Dermis microvascular lymphatic vessel endothelial cell (primary cell): ENCODE data around the gene LRIG1. TPM values are rescaled to one million over a fixed set of nuclear protein-coding genes. Genes with fewer than 3 reads are reported as not detected.
A peak's percentile ranks its signal among the peaks of the same experiment; 100 is the strongest.

ENCODE experiments used
- DNase-seq, 2 donors: peaks; one replicate each; pipeline versions ENCODE4 v3.0.0 to v3.0.0-alpha.2; 2010; ENCODE audit warnings: low read depth in 2 of 2
- total RNA-seq: library from RNA; depleted of rRNA; stranded (reverse); fragments of >200 nt; gene quantifications from 2 replicates; pipeline ENCODE4 v1.2.1, GENCODE V29; 2014

LRIG1 gene
- total RNA-seq, 1 donor from 2014 or later = 35.3 TPM

DNA sequence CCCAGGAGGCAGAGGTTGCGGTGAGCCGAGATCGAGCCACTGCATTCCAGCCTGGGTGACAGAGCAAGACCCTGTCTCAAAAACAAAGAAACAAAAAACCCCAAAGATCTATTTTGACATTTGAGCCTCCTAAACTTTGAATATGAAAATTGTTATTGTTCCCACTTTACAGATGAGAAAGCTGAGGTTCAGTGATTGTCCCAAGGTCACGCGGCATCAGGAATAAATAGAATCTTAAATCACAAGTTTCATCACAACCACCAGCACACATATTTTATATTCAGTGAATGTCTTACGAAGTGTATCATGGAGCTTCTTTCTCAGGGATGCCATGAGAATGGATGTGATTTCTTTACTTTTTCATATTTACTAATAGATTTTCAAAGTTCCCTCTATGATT lies 5.3 kb upstream of the LRIG1 start:
- DNase-seq = no peak

DNA sequence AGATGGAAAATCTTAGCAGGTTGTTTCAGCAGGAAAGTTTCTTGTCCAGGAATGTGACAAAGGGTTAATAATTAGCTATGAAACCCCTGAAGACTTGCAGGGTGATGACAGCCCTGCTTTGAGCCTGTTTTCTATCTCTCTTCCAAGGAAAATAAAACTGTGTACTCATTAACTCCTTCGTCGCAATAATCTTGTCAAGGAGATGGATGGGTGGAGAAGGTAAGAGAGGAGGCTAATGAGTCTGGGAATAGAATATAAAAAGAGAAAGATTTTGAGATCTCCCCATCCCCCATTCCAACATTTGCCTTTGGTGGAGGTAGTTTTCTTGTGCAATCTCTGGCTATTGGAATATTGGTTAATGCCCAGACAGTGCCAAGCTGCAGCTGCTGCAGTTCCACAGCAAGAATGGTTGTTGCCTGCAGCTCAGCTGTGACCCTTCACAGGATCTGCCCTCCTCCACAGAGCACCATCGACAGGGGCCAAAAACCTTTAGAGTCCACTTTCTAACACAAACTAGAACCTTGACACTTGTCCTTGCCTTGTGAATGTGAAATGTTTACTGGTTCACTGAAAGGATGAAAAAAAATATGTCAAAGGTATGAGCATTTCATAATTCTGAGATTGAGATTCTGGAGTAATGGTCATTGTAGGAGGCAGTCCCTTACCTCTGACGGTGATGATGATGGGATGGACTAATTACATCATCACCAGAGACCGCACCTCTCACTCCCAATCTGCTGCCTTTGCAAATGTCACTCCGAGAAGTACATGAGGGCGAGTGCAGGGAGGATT lies 4.2 kb upstream of the LRIG1 start:
- no peak for DNase-seq

DNA sequence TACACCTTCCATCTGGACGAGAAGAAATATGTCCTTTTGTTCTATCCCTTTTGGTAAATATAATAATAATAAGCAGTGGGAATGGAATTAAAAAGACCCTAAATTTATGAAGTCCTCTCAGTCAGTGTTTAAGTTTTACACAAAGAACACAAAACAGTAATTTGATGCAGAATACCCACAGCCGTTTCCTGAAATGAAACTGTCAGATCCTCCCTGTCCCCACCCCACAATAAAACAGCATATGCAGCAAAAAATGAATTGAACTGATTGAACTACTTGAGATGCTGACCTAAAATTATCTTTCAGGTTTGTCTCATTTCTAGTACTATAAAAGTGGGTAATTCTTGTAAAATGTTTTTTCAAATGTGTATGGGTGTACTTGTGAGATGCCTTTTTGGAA lies 2.2 kb upstream of the LRIG1 start:
- no peak for DNase-seq

DNA sequence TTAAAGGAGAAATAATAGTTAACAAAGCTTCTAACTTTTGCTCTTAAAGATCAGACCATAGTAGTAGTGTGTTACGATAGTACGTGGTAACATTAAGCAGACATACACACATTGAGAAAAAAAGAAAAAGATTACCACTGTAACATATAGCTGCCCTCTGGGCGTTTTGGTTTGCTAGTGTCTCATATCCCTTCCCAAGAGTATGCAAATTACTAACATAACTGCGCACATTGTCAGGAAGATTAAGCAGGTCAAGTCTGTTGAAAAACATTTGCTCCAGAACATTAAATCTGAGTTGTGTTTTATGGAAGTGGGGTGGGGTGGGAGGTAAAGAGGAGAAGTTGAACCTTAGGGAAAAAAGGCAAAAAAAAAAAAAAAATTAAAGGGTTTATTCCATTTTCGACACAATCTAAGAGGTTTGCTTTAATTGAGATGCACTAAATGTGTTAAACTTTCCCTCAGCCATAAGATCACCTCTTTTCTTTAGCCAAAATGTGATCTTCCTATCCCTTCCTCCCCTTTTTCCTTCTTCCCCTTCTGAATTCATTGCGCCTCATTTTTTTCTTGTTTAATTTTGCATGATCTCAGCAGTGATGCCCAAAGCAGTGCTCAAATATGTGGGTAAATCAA lies 1.5 kb upstream of the LRIG1 start:
- DNase-seq = no peak

DNA sequence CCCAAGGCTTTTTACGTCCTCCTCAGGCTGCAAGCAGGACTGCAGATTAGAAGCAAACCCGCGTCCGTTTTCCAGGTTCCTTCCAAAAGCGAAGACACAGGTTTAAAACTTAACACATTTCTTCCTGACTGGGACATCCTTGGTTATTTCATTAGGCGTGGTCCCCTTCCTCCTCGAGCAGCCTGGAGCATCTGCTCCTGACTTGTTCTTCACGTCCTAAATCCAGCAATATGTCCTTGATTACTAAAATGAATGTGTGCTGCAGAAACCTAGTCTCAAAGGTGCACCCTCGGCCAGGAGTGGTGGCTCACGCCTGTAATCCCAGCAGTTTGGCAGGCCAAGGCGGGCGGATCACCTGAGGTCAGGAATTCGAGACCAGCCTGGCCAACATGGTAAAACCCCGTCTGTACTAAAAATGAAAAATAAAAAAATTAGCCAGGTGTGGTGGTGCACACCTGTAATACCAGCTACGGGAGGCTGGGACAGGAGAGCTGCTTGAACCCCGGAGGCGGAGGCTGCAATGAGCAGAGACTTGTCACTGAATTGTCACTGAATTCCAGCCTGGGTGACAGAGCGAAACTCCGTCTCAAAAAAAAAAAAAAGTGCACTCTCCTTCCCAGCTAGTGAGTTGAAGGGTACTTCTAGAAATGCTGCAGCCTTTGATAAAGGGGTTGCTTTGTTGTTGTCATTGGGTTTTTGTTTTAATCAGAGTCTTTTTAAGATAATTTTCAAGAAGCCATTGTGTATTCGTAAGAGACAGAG lies 842 bp upstream of the LRIG1 start:
- DNase-seq = no peak

DNA sequence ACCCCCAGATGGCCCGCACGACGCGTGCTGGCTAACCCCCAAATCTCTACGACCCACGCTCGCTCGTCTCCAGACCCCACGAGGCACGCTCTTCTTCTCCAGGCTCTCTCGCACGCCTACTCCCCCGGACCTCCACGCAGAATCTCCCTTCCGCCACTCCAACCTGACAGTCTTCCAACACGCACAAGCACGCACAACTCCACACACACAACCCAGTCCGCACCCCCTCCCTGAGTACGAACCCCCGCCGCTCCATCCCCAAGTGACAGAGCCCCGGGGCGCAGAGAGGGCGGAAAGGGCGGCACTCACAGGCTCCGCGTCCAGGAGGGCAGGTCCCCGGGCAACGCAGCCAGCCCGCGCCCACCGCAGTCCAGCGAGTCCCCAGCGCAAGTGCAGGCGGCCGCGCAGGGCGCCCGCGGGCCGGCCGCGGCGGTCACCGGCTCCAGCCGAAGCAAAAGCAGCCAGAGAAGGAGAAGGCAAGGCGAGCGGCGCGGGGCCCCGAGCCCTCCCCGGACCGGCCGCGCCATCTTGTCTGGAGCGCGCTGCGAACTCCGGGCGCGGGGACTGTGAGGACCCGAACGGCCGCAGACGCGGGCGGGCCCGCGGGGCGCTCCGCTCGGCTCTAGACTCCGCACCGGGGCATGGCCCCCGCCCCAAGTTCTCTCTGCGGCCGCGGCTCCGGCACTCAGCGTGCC lies 794 bp downstream of the LRIG1 start:
- DNase-seq = peak in 1 of 2 donors; percentile 29

DNA sequence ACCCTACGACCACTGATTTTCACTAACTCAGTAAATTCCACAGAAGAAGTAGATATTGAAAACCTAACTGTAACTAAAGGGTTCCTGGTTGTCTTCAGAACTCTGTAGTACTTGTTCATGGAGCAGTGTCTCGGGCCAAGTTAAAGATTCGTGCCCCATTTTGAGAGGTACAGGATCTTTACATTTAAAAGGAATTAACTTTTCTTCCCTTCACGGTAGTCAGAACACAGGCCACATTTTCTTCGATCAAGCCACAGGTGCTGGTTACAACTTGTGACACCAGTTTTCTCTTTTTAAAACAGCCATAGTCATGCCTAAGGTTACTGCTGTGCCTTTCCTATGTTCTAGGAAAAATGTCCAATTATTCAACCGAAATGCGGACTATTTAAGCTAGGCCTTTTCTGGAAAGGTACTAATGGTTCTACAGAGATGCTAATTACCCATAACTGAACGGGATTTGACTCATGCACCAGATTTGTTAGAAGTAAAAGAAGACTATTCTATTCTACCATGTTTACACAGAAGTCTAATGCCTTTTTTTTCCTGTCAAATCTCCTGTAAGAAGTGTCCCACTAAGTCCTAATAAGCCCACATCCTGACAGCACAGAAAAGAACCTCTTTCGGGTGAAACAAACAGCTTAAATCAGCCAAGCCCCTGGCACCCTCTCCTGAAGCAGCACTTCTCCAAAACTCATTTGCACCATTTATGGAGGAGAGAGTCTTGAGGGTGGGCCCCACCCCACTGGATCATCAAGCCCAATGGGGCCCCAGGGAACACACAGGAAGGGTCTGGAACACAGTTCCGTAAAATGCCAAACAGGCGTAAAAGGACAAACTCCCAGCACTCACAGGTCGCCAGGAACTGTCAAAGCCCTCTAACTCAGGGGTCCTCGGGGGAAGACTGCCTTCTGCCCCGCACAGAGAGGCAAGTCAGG lies 1.9 kb downstream of the LRIG1 start:
- no peak for DNase-seq

DNA sequence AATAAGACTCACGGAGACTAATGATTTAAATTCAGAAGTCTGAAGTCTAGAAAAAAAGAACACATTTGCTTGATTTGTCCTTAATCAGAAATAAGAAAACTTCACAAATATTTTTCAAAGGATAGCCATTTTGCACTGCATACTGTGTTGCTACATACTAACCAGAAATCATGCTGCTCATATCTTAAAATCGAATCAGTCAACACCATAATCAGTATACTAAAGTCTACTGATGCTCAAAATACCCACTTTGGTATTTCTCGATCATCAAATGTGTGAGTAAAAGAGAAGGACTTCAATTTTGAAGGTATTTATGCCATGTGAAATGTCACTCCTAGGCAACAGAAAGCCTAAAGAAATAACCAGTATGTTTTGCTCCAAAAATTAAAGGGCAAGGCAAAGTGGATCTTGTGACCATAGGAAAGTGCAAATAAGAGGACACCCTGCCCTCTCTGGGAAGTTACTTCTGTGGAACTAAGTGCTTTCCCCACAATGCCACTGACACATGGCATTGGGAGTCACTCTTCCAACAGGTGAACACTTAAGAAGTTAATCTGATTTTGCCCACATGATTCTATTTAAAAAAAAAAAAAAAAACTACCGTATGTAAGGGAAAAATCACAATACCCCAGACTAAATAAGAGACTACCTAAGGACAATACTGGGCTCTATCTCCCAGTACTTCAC lies 2.7 kb downstream of the LRIG1 start:
- DNase-seq = no peak

DNA sequence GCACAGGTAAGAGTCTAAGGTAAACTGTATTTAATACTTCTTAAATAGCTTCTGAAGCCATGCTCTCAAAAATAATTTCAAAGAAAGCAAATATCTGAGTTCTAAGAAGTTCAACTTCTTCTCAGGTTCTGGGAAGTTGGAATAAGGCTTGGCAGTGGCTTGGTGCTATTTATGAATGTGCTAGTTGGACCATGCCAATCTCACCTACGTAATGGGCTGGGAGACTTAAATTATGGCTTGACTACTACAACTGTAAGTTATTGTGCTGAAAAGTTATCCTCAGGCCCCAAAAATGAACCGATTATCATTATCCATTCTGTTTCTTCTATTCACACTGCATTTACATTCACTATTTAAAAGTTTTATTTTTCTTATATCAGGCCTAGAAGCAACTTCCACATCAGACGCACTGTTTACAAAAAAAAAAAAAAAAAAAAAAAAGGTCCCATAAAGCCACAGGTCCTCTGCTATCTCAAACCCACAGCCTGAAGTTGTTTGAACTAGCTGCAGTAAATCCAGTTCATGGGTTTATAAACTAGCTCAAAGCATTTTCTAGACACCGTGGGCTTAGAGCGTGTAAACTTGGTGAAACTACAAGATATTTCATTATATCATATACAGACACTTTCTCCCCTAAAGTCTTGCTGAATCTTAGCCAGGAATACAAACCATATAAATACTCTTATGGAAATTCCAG lies 3.4 kb downstream of the LRIG1 start:
- no peak for DNase-seq

DNA sequence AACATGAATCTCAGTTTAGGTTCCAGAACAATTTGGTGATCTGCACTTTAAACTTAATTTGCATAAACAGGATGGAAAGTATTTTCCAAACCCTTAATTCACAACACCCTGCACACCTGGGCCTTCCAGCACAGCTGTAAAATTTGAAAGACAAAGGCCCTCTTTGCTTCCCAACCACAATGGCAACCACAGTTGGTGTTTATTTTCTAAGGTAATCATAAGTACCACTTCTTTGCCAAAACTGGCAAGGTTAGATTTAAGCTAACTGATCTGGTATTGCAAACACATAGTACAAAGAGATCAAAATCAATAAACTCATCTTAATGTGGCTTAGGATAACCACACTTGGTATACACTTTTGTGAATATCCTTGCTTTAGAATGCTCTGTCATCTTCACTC lies 4.1 kb downstream of the LRIG1 start:
- DNase-seq = no peak

DNA sequence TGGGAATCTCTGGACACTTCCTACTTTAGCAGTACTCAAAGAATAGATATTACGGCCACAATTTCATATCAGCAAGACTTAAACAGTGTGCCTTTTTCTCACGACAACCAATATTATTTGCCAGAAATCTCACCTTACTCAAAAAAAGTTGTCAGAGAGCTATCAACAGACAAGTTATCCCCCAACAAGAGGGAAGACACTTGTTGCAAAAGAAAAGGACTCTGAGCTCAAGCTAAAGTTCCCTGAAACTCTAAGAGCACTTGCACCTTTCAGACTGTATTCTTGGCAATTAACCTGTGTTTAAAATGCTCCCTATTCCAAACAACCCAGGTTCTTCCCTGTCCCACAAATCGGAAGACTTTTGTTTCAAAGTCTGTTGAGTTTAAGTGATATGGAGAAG lies 4.5 kb downstream of the LRIG1 start:
- DNase-seq = no peak

DNA sequence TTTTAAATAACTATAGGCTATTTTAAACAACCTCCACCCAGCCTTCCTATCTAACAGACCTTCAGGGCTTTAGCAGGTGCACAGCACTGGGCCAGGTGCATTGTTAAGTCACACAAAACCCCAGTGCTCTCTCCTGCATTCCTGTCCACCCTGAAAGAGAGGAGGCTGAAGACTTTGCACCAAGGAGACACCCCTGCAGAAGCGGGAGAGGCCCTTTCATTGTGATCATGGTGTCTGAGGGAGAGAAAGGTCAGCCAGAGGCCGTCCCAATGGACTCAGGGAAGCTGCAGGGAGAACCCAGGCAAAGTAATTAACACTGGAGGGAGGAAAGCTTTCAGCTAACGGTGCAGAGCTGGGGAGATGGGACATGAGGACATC lies 5.2 kb downstream of the LRIG1 start:
- no peak for DNase-seq

DNA sequence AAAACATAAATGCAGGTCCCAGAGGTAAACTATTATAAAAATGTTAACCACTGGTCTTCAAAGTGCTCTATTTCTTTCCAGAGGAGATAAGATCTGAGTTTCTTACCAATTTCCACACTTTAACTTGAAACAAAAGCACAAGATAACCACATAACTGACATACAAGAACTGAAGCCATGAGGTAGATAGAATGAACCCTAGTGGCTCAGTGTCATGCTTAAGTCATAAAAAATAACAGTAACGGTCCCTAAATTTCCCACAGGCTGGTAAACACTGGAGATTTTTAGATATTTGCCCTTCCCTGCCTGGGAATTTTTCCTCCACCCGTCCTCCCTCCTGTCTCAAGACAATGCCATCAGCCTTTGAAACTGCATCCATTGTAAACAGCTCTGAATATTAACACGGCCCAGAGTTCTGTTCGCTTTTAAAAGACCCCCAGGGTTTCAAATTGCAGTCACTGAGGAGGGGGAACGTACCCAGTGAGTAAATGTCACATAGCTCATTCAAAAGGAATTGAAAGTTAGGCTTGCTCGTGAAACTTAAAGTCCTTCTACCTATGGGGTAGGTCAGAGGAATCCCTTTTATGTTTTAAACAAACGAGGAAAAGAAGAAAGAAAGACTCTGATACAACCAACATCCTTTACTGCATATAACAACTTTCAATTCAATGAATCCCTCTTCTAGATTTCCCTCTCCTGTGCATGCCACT lies 5.7 kb downstream of the LRIG1 start:
- DNase-seq = no peak

DNA sequence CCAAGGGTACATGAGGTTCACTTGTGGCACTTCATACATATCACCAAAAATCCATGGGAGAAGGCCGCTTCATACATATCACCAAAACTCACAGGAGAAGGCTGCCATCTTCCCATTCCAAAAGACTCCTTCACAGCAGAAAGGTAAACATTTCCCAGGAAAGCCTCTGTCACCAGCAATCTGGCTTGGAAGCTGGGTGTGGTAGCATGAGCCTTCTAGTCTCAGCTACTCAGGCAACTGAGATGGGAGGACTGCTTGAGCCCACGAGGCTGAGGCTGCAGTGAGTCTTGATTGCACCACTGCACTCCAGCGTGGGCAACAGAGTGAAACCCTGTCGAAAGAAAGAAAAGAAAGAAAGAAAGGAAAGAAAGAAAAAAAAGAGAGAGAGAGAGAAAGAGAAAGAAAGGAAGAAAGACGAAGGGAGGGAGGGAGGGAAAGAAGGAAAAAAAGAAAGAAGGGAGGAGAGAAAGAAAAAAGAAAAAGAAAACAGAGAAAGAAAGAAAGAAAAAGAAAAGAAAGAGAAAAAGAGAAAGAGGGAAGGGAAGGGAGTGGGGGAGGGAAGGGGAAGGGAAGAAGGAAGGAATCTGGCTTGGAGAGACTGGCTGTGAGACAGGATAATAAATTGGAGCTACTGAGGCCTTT lies 7.2 kb downstream of the LRIG1 start:
- no peak for DNase-seq

DNA sequence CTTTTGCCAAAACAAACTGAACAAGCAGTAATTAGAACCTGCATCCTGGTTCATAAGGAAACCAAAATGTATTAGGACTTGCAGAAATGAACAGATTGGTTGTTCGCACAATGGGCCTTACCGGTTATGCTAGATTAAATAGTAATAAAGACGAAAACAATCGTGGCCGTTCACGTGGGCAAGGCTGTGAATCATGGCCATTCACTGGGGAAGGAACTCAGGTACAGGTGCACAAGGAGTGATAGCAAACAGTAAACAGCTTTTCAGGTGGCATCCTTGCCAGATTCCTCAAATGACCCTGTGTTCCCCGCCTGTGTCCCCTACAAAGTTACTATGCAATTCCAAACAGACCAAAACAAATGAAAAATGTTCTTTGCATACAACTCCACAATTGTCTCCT lies 8.2 kb downstream of the LRIG1 start:
- DNase-seq = peak in 1 of 2 donors; percentile 54

DNA sequence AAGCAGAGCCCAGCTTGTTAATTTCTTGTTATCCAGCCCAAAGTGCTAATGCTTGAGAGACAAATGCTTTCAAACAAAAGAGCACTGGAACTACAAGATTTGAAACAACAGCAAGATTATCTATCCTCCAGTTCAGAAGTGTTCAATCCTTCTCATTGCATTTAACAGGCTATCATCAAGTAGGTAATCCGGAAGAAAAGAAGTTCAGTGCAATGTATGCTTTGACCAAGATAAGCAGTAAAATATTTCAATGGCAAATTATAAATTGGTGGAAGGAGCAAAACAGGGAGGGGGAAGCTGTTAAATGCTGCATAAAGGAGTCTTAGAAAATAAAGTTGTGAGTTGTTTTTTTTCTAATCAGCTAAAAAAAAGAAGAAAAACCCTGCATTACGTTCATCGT lies 8.8 kb downstream of the LRIG1 start:
- no peak for DNase-seq

DNA sequence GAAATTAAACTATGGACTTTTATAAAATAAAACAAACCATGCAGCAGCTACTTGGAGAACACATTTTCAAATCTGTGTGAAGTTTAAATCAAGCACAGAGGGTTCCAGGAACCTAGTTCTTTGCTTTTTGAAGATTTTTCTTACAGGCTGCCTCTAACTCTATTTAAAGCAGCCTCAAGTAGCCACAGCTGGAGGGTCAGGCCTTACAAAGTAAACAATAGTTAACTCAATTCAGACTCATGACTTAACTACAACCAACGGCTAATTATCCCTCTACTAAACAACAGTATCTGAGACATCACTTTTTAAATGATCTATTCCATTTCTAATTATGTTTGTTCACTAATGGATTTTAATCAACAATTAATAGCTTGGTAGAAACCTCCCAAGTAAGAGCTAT lies 9.8 kb downstream of the LRIG1 start:
- DNase-seq = no peak

DNA sequence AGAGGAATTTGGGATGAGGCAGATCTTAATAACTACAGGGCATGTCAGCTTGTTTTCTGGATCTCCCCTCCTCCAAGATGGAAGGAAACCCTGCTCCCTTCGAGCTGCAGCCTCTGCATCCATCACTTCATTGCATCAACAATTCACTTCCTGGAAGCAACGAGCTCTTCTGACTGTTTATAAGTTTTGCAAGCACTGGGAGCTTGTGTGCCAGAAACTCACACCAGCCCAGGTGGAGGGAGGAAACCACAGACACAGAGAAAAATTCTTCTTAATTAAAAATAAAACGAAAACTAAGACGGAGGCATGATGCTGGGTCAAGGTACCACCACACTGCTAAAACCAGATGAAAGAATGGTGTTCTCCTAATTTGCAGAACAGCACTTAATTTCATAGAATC lies 10.6 kb downstream of the LRIG1 start:
- DNase-seq = peak in 1 of 2 donors; percentile 33

DNA sequence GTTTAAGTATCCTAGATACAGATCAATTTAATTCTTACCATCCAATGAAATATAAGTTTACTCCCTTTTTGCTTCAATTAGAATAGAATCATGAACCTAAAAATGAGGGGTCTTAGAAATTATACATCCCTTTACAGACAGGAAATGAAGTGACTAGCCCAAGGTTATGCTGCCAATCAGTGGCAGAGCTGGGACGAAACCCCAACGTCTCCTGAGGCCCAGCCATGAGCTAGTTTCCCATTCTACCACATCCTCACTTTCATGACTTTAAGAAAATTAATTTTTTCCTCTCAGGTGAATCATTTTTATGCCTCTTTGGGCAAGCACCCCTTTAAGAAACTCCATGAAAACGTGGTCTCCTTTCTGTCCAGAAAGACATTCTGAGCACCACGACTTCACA lies 11.2 kb downstream of the LRIG1 start:
- DNase-seq = no peak
